SHP77 (cell line): ENCODE results near the gene FPR1.

ENCODE experiments used
- DNase-seq, 2 experiments: peaks; one replicate each; lab custom pipeline; 2025; lab: John Stamatoyannopoulos, UW

The FPR1 gene

DNA sequence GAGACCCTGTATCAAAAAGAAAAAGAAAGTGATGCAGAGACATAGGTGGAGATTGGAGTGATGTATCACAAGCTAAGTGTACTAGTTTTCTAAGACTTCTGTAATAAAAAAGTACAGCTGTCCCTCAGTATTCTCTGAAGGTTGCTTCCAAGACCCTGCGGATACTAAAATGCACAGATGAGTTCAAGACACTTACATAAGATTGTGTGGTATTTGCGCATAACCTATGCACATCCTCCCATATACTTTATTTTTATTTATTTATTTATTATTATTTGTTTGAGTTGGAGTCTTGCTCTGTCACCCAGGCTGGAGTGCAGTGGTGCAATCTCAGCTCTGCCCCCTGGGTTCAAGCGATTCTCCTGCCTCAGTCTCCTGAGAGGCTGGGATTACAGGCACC, 14.3 kb downstream of the FPR1 start:
- no peak for DNase-seq

DNA sequence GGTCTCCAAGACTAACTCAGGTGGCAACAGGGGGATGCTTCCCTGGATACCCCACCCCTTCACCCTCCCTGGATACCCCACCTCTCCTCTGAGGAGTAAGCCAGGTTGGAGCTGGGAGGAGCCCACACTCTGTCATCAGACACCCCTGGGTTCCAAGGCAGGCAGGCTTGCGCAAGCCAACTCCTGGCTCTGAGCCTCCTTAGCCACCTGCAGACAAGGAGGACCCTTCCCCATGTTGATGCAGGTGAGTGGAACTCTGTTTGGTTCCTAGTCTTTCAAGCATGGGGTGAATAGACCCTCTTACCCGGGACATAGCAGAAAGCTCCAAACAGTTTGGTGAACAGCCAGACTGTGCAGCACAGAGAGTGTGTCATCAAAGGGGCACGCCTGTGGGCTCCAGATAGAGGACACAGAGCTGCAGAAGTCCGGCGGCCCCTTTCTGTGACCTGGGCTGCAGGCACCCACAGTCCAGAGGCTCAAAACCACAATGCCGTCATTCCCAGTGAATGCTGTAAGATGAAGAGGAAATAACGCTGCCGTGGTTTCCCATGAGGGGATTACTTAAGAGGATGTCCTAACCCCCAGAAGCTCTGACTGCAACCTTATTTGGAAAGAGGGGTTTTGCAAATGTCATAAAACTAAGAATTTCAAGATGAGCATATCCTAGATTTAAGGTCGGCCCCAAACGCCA, 15.8 kb downstream of the FPR1 start:
- DNase-seq, result no peak

DNA sequence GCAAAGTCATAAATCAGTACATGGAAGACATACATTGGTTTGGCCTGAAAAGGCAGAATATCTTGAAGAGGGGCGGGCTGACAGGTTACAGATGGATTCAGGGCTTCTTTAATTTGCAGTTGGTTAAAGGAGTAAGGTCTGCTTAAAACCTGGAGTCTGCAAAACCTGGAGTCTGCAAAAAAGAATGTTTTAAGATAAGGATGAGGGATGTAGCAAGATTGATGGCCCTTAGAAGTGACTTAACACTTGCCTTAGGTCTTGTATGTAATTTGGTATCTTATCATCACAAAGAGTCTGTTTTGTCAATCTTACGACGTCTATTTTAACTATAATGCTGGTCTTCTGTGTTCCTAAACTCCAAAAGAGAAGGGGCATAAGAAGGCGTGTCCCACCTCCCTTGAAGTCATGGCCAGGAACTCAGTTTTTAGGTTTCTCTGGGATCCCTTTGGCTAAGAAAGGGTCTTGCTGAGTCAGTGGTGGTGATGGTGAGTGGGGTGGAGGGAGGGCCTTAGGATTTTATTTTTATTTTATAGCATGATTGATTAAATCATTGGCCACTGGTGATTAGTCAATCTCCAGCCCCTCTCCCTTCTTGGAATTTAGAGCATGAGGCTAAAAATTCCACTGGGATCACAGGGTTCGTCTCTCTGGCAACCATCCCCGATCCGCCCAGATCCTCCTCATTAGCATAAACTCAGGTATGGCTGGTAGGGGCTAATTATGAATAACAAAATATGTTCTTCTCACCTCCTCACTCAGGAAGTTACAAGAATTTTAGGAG, 17.7 kb downstream of the FPR1 start:
- no peak for DNase-seq

DNA sequence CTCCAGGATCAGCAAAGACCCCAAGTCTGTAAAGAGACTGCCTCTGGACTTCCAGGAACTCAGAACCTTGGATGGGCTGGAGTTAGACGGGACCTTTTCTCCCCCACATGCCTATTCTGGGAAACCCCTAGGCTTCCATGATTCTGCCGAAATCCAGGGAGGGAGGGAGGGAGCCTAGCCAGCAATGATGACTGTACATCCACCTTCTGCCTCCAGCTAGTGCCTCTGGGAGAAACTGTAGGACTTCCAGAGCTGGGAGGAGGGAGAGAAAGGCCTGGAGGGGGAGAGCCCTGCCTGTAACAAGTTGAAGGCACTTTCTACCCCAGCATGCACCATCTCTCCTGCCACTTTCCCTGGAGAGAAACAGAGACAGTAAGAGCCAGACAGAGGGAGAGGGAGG, 21.9 kb downstream of the FPR1 start:
- no peak for DNase-seq

DNA sequence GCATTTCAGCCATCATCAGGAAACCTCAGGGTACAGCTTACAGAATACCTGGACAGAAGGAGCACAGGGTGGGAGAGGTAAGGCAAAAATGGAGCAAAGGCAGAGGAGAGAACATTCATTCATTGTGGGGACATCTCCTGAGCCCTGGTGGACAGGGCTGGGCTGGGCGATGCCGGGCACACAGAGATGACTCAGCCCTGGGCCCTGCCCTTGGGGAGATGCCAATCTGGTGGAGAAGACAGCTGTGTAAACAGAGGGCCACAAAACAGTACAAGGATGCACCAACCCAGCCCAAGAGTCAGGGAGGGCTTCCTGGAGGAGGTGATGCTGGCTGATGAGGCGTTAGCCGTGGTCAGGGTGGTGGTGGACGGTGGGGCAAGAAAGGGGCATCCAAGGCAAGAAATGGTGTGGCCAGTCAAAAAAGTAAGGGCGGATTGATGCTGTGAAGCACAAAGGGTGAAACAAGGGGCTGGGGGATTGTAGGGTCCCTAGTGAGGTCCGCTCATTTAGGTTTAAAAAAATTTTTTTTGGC, 24.3 kb downstream of the FPR1 start:
- no peak for DNase-seq

DNA sequence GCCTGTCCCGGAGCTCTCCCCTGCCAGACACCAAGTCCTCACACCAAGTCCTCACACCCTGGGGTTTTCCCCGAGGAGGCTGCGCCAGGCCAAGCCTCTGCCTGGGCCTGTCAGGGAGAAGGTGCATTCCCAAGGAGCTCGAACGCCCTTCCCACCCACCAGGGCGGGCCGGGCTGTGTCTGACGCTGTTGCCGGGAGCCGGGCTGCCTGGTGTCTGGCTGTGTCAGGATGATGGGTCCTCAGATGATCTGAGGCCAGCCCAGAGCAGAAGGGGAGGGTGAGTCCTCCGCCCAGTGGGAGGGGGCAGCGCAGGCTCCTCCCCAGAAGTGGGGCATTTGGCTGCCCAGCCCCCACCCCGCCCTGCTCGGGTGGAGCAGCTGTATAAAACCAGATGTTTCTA, 25.6 kb downstream of the FPR1 start:
- no peak for DNase-seq

DNA sequence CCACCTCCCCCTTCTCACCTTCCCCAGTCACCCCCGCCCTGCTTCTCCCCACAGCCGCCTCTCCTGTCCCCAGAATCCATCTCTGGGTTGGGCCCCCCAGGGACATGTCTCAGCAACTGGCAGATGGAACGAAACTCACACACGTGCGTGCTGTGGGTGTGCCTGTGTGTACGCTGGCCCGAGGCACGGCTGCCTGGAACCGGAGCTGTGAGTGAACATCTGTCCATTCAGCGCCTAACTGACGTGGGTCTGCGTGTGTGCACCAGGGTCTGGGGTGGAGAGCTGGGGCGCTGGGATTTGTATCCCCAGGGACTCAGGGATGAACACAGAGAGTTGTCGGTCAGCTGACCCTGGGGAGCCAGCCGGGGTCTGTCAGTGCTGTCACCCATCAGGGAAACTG, 27.1 kb downstream of the FPR1 start:
- no peak for DNase-seq

DNA sequence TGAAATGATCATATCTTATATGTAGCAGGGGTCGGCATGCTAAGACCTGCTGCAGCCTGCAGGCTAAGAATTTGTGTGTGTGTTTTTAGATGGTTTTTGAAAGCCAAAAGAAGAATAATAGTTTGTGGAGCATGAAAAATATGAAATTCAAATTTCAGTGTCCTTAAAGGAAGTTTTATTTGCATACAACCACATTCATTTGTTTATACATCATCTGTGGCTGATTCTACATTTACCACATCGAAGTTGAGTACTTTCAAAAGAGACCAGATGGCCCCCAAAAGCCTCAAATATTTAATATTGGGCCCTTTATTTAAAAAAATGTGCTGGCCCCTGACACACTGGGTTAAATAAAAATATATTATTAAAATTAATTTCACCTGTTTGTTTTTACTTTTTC, 29.2 kb downstream of the FPR1 start:
- DNase-seq, result no peak

DNA sequence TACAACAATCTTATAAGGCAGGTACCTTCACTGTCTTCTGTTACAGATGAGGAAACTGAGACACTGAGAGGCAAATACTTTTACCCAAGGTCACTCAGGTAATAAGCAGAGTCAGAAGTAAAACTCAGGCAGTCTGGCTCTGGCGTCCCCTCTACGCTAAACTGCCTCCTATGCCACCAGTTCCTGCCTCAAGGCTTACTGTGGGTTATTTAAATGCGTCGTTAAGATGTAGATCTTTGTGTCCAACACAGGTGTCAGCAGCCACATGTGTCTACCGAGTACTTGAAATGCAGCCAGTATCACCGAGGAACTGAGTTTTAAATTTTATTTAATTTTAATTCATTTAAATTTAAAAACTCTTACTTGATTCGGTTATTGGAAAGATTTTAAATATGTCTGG, 29.8 kb downstream of the FPR1 start:
- no peak for DNase-seq

DNA sequence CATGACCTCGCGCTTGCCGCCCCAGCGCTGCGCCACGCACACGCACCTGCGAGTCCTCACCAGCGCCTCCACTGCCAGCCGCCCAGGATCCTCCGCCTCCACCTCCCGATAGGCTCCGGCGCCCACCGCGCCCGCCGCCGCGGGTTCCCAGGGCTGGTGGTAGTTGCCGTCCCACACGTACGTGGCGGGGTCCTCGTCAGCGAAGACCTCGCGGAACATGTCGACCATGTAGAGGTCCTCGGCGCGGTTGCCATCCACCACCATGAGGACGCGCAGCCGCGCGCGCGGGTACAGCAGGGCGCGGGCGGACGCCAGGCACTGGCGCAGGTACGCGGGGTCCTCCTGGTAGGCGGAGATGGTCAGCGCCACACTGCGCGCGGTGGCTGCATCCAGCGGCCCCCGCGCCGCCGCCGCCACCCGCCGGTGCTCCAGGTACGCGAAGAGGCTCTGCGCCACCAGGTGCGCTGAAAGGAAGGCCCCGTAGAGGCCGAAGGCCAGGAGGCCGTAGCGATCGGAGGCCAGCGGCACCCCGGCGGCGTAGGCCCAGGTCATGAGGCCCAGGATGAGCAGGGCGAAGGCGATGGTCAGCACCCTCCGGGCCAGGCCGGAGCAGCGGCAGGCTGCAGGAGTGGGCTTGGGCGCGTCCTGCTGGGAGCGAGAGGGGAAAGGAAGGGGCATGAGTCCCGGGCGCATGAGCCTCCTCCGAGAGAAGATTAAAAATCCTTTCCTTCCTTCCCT, 32.3 kb downstream of the FPR1 start:
- no peak for DNase-seq

DNA sequence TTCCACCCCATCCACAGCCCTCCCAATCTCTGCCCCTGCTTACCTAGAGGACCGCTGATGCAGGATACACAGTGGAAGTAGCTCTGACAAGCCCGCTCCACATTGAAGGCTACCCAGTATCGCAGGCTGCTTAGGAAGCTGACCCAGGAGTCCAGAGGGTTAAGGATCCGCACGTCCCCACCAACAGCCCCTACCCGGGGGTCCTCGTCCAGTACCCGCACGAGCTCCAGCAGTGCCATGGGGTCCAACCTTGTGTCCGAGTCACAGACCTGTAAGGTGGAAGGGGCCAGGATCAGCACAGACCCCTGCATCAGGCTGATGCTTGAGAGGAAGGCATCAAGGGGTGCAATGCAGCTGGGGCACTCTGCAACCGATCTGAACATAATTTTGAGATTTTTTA, 34.8 kb downstream of the FPR1 start:
- DNase-seq, result no peak

DNA sequence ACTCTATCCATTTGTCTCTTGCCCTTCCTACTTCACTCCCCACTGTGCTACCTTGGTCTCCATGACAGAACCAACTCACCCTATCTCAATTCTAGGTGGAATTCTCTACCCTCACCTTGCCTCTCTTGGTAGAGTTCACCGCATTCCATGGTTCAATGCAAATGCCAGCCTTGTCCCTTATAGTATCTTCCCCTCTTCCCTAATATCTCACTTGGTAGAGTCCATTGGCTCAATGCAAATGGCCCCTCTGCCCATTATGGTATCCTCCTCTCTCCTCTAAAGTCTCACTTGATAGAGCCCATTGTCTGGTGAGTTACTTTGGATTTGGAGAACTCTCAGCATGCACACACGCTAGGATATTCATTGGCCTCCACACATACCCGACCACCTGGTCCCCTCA, 35.8 kb downstream of the FPR1 start:
- DNase-seq, result no peak

DNA sequence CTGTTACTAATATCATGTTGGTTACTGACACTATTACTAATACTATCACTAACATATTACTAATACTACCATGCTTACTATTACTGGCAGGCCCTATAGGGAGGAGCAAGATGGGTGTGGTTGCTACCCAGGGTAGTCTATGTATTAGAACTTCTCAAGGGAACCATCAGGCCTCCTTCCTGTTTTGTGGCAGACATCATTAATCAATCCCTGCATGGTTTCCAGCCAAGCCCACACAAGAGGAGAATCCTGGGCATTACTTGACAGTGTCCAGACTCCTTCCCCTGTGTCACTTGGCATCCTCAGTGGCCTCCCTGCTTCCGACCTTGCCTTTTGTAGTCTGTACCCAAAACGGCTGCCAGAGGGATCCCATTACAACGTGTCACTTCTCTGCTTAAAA, 36.8 kb downstream of the FPR1 start:
- DNase-seq, result no peak

DNA sequence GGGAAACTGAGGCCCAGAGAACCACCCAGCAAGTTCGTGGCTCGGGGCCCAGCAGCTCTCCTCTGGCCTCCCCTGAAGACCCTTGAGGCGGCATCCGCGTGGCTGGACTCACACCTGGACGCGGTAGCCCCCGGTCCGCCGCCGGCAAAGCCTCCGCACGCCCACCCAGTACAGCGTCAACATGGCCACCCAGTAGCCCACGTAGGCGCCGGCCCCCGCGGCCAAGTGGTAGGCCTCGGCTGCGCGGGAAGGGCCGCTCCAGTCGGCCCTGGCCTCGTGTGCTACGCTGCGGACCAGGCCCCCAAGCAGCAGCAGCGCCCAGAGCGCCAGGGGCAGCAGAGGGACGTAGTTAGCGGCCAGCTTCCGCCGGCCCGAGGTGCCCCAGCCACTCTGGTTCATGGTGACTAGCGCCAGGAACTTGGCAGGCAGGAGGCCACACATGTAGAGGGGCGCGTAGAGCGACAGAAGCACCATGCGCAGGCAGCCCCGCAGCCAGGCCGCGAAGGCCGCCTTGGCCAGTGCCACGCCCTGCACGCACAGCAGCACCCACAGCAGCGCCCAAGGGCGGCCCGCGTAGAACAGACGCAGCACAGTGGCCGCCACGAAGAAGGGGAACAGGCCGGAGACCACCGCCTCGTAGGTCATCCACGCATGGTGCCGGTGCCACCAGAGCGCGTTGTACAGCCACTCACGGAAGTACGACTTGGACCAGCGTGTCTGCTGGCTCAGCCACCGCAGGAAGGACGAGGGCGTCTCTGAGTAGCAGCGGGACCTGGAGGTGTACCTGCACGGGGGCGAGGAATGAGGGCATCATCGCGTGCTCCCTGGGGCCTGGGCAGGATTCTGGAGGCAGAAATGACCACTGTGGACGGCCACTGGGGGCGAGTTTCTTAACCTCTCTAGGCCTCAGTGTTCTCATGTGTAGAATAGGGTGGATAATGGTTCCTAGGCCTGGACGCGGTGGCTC, 38.1 kb downstream of the FPR1 start:
- DNase-seq, result no peak

DNA sequence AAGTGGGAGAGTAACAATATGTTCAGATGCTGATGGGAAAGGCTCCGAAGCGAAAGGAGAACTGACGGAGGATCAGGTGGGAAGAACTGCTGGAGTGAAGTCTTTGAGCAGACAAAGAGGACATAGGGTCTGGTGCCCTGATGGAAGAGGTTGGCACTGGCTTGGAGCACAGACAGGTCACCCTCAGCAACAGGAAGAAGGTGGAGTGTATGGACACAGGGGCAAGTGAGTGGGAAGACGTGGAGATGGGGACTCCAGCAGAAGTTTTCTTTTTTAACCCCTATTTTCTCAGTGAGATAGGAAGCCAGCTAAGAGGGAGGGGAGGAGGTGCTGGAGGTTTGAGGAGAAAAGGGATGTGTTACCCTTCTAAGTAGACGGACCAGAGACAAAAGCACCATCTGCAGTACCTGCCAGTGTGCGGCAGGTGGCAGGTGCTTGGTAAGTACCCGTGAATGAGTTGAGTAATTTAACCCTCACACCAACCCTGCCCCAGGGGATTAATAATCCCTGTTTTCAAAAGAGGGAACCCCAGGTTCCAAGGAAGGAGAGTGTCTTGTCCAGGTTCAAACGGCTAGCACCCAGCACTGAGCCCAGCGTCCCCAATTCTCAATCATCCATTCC, 39.1 kb downstream of the FPR1 start:
- peak; percentile 21 to 26 for DNase-seq

DNA sequence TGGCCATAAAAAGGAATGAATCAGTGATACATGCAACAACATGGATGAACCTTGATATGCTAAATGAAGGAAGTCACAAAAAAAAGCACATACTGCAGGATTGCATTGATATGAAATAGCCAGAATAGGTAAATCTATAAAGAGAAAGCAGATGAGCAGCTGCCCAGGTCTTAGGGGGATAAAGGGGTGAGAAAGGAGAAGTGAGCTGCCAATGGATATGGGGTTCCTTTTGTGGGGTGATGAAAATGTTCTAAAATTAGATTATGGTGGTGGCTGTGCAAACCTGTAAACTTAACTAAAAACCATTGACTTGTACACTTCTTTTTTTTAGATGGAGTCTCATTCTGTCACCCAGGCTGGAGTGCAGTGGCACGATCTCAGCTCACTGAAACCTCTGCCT, 40.0 kb downstream of the FPR1 start:
- no peak for DNase-seq

DNA sequence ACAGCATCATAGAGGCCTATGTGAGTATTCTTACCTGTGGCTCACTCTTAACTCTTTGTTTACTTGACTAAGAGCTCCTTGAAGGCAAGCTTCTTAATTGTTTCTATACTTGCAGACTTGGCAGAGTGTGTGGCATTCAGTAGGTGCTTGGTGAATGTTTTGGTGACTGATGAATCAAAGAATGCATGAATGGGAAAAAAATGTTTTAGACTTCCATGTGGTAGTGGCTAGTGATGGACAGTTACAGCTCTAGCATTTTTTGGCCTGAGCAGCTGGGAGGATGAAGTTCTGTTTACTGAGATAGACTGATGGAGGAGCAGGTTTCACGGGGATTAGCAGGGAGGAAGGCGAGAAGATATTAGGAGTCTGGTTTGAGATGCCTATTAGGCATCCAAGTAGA, 41.5 kb downstream of the FPR1 start:
- no peak for DNase-seq

DNA sequence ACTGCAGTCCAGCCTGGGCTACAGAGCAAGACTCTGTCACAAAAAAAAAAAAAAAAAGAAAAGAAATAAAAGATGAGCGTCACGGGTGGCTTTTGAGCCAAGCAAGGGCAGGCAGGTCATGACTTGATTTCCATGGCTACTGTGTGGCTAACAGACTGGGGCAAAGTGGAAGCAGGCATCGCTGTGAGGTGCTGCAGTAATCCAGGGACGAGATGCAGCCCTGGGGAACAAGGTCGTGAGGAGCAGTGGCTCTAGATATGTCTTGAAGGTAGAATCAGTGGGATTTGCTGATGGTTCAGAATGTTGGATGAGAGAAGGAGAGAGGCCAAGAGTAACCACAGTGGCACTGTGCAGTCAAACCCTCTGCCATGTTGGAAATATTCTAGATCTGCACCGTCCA, 42.1 kb downstream of the FPR1 start:
- no peak for DNase-seq

DNA sequence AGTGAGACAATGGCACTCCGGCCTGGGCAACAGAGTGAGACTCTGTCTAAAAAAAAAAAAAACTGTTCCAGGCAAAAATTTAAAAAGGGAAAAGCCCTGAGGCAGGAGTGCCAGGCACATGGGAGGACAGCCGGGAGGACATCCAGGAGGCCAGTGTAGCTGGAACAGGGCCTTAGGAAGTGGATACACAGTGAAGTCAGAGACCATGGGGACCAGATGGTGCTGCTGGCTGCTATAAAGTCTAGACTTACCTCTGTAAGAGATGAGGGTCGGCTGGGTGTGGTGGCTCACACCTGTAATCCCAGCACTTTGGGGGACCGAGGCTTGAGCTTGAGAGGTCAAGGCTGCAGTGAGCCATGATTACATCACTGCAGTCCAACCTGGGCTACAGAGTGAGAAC, 42.9 kb downstream of the FPR1 start:
- DNase-seq, result no peak

DNA sequence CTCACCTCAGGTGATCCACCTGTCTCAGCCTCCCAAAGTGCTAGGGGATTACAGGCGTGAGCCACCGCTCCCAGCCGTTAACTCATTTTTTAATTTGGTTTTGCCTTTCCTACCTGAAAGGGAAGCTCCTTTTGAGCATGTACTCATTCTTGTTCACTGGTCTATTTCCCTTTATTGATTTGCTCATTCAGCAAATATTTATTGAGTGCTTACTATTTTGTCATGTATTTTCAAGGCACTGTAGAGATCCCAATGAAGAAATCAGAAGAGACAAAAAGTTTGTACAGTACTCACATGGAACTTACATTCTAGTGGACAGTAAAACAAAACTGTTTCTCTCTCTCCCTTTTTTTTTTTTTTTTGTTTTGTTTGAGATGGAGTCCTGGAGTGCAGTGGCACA, 44.8 kb downstream of the FPR1 start:
- no peak for DNase-seq

DNA sequence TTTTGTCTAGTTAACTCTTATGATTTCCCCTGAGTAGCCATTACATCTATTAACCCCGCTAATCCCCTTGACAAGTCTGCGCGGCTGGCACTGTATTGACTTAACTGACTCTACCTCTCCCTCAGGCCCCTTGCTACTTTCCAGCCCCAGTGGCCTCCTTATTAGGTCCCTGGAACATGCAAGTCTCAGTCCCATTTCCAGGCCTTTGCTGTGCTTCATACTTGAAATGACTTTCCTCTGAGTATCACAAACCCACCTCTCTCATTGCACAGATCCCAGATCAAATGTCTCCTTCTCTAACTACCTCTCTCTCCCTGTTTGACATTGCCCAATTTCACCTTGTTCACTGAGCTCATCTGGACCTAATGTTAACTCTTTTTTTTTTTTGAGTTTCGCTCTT, 45.4 kb downstream of the FPR1 start:
- DNase-seq, result no peak
